ENCODE data around the gene NIFK.

DNA sequence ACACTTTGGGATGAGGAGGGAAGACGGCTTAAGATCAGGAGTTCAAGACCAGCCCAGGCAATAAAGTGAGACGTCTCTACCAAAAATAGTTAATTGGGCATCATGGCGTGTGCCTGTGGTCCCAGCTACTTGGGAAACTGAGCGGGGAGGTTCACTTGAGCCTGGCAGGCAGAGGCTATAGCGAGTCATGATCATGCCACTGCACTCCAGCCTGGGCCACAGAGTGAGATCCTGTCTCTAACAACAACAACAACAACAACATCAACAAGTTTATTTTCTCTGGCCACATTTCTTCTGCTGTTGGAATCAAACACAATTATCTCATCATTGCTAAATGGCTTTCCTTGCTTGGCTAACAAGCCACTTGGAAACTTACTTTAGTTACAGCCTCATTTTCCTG is 13.4 kb downstream of the NIFK start:
- TF ChIP-seq CTCF (IDR thresholded peaks at IDR 0.05; ENCODE audit: insufficient read depth, low read length): no peak
- no peak for TF ChIP-seq GABPA (IDR thresholded peaks at IDR 0.05; ENCODE audit: low read depth)
- TF ChIP-seq POLR2AphosphoS5 (IDR thresholded peaks at IDR 0.05; ENCODE audit: low read depth): no peak
- no peak for TF ChIP-seq REST (IDR thresholded peaks at IDR 0.05; ENCODE audit: insufficient replicate concordance, low read depth)
- TF ChIP-seq SPI1 (IDR thresholded peaks at IDR 0.05; ENCODE audit: borderline replicate concordance, low read depth): no peak

All from HL-60 (cell line).